Right kidney (tissue), 9 donors: ENCODE measurements around the gene NPHS2.
A peak's percentile ranks its signal among the peaks of the same experiment; 100 is the strongest.

Experiments
- DNase-seq: peaks from one replicate; pipeline ENCODE4 v3.0.0-alpha.2; 2016
- long read RNA-seq, 8 donors: transcript quantifications; one replicate each; lab custom pipeline, GENCODE V29; 2026

The NPHS2 gene
- long read RNA-seq, donor 1, transcript NPHS2-202 (7 exons, 1,670 nt), result minor isoform, 11 of 163 reads
- long read RNA-seq, donor 1, transcript NPHS2-201 (8 exons, 1,855 nt), result major isoform, 69 of 163 reads
- long read RNA-seq, donor 1, partial matches to known transcripts, result 61 of 163 reads
- long read RNA-seq, donor 1, other reads (novel, unspliced or antisense), result 22 of 163 reads
- long read RNA-seq, donor 2, transcript NPHS2-202 (7 exons, 1,670 nt), result minor isoform, 31 of 114 reads
- long read RNA-seq, donor 2, transcript NPHS2-201 (8 exons, 1,855 nt), result major isoform, 51 of 114 reads
- long read RNA-seq, donor 2, partial matches to known transcripts, result 14 of 114 reads
- long read RNA-seq, donor 2, other reads (novel, unspliced or antisense), result 18 of 114 reads
- long read RNA-seq, donor 3, transcript NPHS2-201 (8 exons, 1,855 nt), result major isoform, 28 of 69 reads
- long read RNA-seq, donor 3, transcript NPHS2-202 (7 exons, 1,670 nt), result minor isoform, 5 of 69 reads
- long read RNA-seq, donor 3, partial matches to known transcripts, result 31 of 69 reads
- long read RNA-seq, donor 3, other reads (novel, unspliced or antisense), result 5 of 69 reads
- long read RNA-seq, donor 4, transcript NPHS2-202 (7 exons, 1,670 nt), result minor isoform, 18 of 252 reads
- long read RNA-seq, donor 4, transcript NPHS2-201 (8 exons, 1,855 nt), result major isoform, 97 of 252 reads
- long read RNA-seq, donor 4, partial matches to known transcripts, result 102 of 252 reads
- long read RNA-seq, donor 4, other reads (novel, unspliced or antisense), result 35 of 252 reads
- long read RNA-seq, donor 5, transcript NPHS2-202 (7 exons, 1,670 nt), result minor isoform, 15 of 205 reads
- long read RNA-seq, donor 5, transcript NPHS2-201 (8 exons, 1,855 nt), result major isoform, 129 of 205 reads
- long read RNA-seq, donor 5, partial matches to known transcripts, result 33 of 205 reads
- long read RNA-seq, donor 5, other reads (novel, unspliced or antisense), result 28 of 205 reads
- long read RNA-seq, donor 6, transcript NPHS2-202 (7 exons, 1,670 nt), result minor isoform, 24 of 249 reads
- long read RNA-seq, donor 6, transcript NPHS2-201 (8 exons, 1,855 nt), result major isoform, 114 of 249 reads
- long read RNA-seq, donor 6, partial matches to known transcripts, result 72 of 249 reads
- long read RNA-seq, donor 6, other reads (novel, unspliced or antisense), result 39 of 249 reads
- long read RNA-seq, donor 7, transcript NPHS2-201 (8 exons, 1,855 nt), result major isoform, 137 of 328 reads
- long read RNA-seq, donor 7, transcript NPHS2-202 (7 exons, 1,670 nt), result minor isoform, 35 of 328 reads
- long read RNA-seq, donor 7, partial matches to known transcripts, result 121 of 328 reads
- long read RNA-seq, donor 7, other reads (novel, unspliced or antisense), result 35 of 328 reads
- long read RNA-seq, donor 8, transcript NPHS2-201 (8 exons, 1,855 nt), result major isoform, 84 of 125 reads
- long read RNA-seq, donor 8, transcript NPHS2-202 (7 exons, 1,670 nt), result minor isoform, 14 of 125 reads
- long read RNA-seq, donor 8, partial matches to known transcripts, result 20 of 125 reads
- long read RNA-seq, donor 8, other reads (novel, unspliced or antisense), result 7 of 125 reads

GRCh38 chr1:179575497-179576314 is at the start of gene NPHS2:
NPHS2 (minus strand) TSS chr1:179575948; CDS start chr1:179575864, 84 bp downstream.
- peak; percentile 46 for DNase-seq

GRCh38 chr1:179612361-179612760 is 36.6 kb upstream of the NPHS2 start:
- no peak for DNase-seq

DNA sequence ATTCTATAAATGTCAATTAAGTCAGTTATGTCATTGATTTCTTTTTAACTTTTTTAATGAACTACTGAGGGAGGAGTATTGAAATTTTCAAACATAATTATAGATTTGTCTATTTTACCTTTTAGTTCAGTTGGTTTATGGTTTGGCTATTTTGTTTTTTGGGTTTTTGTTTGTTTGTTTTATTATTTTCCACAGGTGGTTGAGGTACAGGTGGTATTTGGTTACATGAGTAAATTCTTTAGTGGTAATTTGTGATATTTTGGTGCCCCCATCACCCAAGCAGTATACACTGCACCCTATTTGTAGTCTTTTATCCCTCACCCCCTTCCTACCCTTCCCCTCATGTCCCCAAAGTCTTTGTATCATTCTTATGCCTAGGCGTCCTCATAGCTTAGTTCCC is 25.3 kb upstream of the NPHS2 start:
- no peak for DNase-seq

- no peak for DNase-seq
These were observed 24.0 kb upstream of the NPHS2 start for GRCh38 chr1:179599623-179600249.

DNA sequence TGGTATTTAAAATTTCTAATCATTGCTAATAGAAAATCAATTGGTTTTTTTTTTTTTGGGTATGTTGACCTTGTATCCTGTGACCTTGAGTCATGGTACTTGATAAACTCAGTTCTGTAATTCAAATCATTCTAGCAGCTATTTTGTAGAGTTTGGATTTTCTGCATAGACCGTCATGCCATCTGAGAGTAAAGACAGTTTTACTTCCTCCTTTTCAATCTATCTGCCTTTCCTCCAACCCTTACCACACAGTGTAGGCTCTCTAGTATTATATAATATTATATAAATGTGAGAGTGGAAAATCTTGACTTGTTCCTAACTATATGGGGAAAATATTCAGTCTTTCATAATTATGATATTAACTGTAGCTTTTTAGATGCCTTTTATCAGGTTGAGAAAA is 22.9 kb upstream of the NPHS2 start:
- no peak for DNase-seq

GRCh38 chr1:179591592-179592580 is 16.1 kb upstream of the NPHS2 start, which contains the start of gene TDRD5:
TDRD5 (plus strand) TSS chr1:179591832; CDS start chr1:179592616, 784 bp downstream.
- DNase-seq, result peak; percentile 77

GRCh38 chr1:179591253-179591591 is 15.5 kb upstream of the NPHS2 start:
- DNase-seq, result no peak

GRCh38 chr1:179590671-179591070 is 14.9 kb upstream of the NPHS2 start:
- DNase-seq, result no peak

DNA sequence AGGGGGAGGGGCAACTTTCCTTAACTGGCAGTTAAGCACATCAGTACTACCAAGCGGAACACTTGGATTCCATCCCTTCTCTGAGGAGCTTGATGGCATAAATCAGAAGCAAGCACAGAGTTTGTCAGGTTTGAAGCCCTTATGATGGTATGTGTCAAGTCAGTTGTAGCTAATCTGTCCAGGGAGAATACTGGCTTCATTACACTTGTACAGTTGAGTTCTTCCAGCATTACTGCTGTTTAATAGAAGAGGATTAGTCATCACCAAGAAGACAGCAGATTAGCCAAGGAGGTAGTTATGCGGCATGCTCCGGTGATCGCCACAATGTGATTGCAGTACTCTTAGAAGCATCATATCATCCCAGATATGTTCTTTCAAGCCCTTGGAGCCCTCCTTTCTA is 13.8 kb upstream of the NPHS2 start:
- no peak for DNase-seq

DNA sequence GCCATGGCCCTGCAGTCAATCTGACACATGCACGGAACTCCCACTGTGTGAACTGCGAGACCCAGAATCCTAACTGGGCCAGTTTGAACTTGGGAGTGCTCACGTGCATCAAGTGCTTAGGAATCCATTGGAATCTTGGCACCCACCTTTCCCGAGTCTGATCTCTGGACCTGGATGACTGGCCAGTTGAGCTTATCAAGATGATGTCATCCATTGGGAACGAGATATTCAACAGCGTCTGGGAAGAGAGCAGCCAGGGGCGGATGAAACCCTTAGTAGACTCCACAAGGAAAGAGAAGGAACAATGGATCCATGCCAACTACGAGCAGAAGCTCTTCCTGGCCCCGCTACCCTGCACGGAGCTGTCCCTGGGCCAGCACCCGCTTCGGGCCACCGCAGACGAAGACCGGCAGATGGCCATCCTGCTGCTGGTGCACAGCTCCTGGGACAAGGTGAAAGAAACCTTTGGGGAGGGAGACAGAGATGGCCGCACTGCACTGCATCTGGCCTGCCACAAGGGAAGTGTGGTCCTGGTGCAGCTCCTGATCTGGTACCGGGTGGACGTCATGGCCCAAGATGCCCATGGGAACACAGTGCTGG is 12.8 kb upstream of the NPHS2 start:
- no peak for DNase-seq

- DNase-seq, result no peak
These were observed 11.6 kb upstream of the NPHS2 start for GRCh38 chr1:179587336-179587735.

GRCh38 chr1:179586107-179586823 is 10.5 kb upstream of the NPHS2 start:
- DNase-seq, result peak; percentile 85

GRCh38 chr1:179583771-179584320 is 8.1 kb upstream of the NPHS2 start:
- no peak for DNase-seq

DNA sequence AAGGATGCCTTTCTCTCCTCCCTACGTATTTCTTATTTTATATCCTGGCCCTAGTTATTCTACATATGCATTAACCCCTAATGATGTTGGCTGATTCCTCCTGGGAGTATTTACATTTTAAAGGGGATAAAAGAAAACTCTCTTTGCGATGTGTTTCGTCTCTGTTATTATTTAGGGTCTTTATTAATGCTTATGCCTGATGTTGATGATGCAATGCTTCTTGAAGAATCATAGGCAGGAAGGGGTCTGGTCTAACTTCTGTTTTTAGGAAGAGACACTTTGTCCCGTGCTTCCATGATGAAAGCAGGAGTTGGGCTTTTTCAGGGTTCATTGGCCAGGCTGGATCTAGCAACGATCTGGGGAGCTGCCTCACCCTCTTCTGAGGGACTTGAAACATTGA is 761 bp upstream of the NPHS2 start:
- no peak for DNase-seq

DNA sequence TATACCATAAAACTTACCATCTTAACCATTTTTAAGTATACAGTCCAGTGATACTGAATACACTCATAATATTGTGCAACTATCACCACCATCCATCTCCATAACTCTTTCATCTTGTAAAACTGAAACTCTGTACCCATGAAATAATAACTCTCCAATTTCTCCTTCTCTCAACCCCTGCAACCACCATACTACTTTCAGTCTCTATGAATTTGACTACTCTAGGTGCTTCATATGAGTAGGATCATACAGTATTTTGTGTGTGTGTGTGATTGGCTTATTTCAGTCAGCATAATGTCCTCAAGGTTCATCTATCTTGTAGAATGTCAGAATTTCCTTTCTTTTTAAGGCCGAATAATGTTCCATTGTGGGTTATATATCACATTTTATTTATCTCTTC is 17.7 kb downstream of the NPHS2 start:
- no peak for DNase-seq

GRCh38 chr1:179554427-179554826 is 21.3 kb downstream of the NPHS2 start:
- no peak for DNase-seq

- no peak for DNase-seq
These were observed 24.7 kb downstream of the NPHS2 start for GRCh38 chr1:179550746-179551682.
